ENCODE data around the gene CYP1B1.
"Not testable (repeated sequence)": the region's sequence is repeated elsewhere in the genome, so short reads cannot be mapped to it uniquely, and the experiment has no call there.

CYP1B1 gene

GRCh38 chr2:38099099-38100028 is 23.4 kb upstream of the CYP1B1 start:
- DNase-seq (ENCODE audit: low read depth in 2 of 2, low spot score in 1 of 2): no peak

GRCh38 chr2:38098421-38099098 is 22.6 kb upstream of the CYP1B1 start:
- DNase-seq (ENCODE audit: low read depth in 2 of 2, low spot score in 1 of 2): no peak

- no peak for DNase-seq (ENCODE audit: low read depth in 2 of 2, low spot score in 1 of 2)
Measured at GRCh38 chr2:38097988-38098385, 22.0 kb upstream of the CYP1B1 start.

DNA sequence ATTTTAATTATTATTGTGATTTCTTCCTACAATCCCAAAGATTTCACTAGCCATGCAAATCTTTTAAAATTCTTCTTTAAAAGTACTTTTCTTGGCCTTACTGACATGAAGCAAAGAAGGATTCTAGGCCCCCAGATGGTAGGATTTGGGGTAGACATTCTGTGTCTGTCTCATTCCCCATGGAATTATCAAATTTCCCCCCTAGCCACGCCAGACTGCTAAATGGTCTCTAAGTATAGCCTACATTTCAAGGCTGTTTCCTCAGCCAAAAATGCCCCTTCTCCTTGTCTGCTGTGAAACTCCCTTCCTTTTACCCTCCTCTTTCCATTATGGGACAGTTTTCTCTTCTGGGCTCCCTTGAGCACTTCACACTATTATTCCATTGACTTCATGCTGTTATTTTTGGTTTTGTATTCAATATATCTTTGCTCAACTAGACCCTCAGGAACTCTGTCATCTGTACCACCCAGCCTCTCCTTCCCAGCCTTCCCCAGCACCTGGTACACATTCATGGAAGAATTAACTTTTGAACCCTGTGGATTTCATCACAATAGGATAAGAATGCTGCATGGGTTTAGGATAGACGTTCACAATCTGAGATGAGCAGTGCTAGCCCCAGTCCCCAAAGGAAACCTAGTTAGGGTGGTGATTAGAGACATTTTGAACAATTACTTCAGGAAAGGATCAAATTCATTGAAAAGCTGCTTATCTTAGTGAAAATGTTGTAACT is 21.5 kb upstream of the CYP1B1 start:
- DNase-seq (ENCODE audit: low read depth in 2 of 2, low spot score in 1 of 2): no peak

DNA sequence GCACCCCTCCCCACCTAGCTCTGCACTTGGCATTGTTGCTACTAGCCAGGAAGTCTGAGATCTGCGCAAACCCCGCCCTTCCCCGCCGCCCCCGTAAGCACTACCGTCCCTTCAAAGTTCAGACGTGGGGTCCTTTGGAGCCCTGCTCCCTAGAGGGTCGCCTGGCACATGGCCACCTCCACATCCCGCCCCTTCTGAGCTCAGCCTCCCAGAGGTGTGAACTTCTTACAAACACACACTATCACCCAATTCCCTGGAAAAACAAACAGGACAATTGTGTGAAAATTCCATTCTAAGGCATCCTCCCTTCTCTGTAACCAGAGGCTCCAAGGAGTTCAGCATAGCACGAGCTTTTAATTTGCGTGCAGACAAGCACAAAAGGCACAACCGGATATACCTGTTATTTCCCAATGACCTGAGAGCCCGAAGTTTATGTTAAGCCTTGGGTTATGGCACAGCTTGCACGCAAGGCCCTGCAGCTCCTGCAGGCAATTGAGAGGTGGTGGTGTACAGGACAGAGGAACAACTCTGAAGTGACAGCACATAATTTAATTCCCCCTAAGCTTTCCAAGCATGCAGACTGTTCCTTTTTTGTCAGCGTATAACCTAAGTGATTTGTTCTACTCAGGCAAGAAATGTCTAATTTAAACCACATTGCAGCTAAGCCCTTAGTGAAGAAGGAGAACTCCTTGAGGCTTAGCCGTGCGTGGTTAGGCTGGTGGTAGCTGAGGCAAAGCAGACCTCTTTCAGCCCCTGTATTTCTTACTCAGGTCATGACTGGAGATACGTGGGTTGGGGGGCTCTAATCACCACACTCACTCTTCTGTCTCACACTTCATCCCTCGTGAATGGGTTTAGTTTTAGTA is 20.3 kb upstream of the CYP1B1 start:
- DNase-seq (ENCODE audit: low read depth in 2 of 2, low spot score in 1 of 2): no peak

DNA sequence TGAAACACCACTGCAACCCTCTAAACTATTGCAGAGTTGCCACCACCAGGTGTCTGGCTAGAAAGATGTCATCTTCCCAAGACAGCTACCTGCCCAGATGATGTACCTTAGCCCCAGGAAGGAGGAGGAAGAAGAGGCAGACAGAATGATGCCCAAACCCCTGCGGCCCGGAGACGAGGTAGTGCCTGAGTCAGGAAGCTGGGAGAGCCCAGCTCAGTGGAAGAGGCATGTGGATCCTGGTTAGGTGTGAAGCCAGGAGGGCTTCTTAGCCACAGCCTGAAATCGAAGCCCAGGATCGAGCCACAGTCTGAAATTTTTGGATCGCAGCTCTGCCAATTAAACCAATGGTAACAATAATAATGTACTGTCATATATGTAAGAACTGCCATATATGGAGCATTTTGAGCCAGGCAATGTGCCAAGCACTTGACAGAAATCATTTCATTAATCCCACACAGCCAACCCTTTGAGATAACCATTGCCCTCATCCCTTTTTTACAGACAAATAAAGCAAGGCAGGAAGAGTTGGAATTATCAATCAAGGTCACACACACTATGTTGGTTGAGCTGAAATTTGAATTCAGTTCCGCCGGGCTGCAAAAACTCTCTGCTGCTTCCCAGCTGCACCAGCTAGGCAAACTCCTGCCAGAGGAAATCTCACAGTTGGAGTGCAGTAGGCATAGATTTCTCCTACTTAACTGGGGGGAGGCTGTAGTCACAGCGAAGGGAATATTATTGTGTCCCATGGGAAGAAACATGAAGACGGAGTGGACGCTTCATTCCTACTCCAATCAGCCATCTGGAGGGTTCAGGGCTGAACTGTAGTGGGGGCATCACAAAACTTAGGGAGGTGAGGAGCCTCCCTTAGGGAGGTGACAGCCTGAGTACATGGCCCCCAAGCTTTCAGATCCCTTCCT is 19.4 kb upstream of the CYP1B1 start:
- DNase-seq (ENCODE audit: low read depth in 2 of 2, low spot score in 1 of 2): no peak

DNA sequence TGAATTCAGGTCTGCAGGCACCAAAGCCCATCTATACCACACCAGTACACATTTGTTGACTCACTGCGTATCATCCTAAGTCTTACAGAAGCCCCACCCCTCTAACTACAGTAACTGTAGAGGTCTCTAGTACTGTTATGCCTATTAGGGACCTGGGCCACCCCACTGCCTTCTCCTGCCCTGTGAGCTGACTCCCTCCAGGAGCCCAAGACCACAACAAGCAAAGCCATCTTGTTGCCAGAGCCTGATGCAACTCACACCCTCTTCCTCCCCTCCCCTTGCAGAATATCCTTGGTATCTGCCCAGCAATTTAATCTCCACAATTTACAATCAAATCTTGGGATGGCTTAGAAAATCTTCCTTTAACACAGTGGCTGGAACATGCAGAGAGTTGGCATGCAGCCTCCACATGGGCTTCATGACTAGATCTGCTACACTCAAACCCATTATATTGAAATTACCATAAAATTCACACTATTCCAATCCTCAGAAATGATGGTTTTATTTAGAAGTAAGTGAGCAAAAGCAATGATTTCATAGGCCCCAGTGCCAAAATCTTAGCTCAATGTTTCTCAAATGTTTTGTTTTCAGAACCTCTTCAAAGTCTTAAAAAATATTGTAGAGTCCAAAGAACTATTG is 17.7 kb upstream of the CYP1B1 start:
- no peak for DNase-seq (ENCODE audit: low read depth in 2 of 2, low spot score in 1 of 2)

DNA sequence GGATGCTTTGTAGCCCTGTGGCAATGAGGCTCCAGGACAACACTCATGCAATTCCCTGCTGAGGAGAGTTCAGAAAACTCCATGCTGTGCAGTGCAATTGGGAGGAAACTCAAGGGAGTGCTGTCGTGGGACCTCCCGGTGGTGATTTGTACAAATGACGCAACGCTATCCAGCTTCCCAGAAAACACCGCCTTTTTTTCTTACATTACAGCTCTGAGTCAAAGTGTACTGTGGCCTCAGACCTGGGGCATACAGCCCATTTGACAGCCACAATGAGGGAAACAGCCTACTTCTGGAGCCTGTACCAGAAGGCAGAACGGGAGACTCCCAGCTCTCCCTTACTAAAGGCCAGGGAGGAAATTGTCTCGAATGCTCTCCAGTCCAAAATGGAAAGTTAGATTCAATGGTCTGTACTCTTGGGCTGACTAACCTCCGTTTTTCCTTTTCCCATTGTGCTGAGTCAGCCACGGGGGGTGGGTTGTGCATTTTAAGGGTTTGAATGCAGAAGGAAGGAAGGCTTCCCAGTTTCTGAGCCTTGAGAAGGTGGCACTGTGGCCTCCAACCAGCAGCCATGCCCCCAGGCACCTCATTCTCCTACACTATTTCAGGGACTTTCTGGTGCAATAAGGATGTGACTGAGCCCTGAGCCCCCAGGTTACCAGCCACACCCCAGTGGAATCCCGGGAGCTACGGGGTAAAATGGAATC is 16.4 kb upstream of the CYP1B1 start:
- no peak for DNase-seq (ENCODE audit: low read depth in 2 of 2, low spot score in 1 of 2)

GRCh38 chr2:38091760-38092159 is 15.8 kb upstream of the CYP1B1 start:
- DNase-seq (ENCODE audit: low read depth in 2 of 2, low spot score in 1 of 2): no peak

GRCh38 chr2:38090928-38091327 is 15.0 kb upstream of the CYP1B1 start:
- DNase-seq (ENCODE audit: low read depth in 2 of 2, low spot score in 1 of 2): no peak

DNA sequence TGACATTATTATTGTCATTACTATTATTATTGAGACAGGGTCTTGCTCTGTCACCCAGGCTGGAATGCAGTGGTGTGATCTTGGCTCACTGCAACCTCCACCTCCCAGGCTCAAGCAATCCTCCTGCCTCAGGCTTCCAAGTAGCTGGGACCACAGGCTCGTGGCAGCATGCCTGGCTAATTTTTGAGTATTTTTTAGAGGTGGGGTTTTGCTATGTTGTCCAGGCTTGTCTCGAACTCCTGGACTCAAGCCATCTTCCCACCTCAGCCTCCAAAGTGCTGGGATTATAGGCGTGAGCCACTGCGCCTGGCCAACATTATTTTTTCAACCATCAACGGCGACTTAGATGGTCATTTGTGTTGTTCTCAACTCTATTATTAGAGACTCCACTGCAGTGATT is 14.3 kb upstream of the CYP1B1 start:
- DNase-seq (ENCODE audit: low read depth in 2 of 2, low spot score in 1 of 2): not testable (repeated sequence)

DNA sequence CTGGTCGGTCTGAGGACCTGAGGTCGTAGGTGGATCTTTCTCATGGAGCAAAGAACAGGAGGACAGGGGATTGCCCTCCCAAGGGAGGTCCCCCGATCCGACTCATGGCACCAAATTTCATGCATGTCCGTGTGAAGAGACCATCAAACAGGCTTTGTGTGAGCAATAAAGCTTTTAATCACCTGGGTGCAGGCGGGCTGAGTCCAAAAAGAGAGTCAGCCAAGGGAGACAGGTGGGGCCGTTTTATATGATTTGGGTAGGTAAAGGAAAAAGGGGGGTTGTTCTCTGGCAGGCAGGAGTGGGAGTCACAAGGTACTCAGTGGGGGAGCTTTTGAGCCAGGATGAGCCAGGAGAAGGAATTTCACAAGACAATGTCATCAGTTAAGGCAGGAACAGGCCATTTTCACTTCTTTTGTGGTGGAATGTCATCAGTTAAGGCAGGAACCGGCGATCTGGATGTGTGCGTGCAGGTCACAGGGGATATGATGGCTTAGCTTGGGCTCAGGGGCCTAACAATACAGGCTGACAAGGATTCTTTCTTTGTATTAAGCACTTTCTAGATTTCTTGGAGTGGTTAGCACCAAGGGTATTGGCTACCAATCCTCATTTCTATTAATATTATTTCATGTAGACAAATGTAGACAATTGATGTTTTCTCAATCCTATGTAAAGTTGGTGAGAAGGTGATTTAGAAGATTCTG is 10.2 kb upstream of the CYP1B1 start:
- not testable (repeated sequence) for DNase-seq (ENCODE audit: low read depth in 2 of 2, low spot score in 1 of 2)

DNA sequence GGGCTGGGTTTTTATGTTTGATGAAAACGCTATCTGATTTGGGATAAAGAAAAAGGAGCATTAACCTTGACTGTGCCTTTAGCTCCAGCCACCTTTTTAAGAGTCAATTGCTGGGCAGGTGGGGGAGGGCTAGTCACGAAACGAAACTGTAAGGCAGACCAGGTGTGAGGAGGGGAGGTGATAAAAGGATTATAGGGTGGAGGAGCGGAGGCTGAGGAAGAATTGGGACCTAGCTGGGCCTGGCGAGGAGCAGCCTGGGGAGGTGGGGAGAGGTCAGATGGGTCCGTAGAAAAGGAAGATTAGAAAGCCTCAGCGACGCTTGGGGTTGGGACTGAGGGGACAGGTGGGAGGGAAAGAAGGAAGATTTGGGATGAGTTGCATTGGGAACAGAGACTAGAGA is 8.6 kb upstream of the CYP1B1 start:
- DNase-seq (ENCODE audit: low read depth in 2 of 2, low spot score in 1 of 2): not testable (repeated sequence)

- not testable (repeated sequence) for DNase-seq (ENCODE audit: low read depth in 2 of 2, low spot score in 1 of 2)
Measured at GRCh38 chr2:38082727-38083126, 6.8 kb upstream of the CYP1B1 start.

- no peak for DNase-seq (ENCODE audit: low read depth in 2 of 2, low spot score in 1 of 2)
Measured at GRCh38 chr2:38080346-38080745, 4.4 kb upstream of the CYP1B1 start.

DNA sequence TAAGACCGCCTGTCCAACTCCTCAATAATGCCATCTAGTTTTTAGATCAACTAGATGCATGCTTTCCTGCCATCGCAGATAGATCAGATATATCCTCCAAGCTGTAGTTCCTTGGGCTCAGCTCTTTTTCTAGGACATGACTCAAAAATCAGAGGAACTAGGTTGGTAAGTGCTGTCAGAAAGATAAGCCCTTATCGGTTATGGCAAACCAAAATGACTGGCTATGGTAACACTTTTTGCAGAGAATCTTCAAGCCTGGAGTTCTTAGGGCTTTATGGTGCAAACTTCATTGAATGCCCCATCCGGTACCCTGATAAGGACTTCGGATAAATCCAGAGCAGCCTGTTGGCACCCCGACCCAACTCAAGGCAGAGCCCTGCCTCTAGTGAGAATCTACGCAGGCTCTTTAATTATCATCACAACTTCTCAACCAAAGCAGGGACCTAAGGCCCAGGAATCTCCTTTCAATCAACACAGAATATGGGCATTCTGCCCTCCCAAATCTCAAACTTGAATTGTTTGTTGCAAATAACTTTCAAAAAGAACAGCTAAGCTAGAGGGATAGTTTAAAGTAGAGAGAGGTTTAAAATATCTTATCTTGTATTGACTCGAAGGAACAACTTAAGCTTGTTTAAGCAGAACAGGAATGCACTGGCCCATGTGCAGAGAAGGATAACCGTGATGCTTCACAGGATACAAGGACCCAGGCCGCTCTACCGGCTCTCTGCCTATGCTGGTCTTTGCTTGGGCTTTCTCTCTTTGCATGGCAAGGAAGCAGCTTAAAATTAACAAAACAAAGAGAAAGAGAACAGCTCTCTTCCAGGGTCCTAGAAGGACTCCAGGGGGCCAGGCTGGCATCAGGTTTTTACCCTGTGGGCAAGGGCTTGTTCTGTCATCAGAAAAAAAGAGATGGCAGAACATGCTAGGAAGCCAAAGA is 3.4 kb upstream of the CYP1B1 start:
- no peak for DNase-seq (ENCODE audit: low read depth in 2 of 2, low spot score in 1 of 2)

DNA sequence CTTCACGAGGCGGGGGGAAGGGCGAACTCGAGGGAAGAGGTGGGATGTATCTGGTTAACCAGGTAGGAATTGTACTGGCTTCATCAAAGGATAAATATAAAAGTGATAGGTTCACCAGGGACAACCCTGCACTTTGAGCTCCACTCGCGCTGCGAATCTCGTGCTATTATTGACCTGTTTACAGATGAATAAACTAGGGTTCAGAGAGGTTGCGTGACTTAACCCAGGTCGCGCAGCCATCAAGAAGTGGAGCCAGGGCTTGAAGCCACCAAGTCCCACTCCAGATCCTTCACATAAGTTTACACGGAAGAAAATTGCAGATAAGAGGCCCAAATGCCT is 1.4 kb upstream of the CYP1B1 start:
- no peak for DNase-seq (ENCODE audit: low read depth in 2 of 2, low spot score in 1 of 2)

All from stimulated activated CD8-positive, alpha-beta memory T cell treated with anti-CD3 and anti-CD28 coated beads, Interleukin-4, amount 100 ng/mL, for 1 hour (primary cell).